GM23248 (cell line): ENCODE data around the gene TIMM10B. TPM values are rescaled to one million over a fixed set of nuclear protein-coding genes. Genes with fewer than 3 reads are reported as not detected.

Experiments used
- DNase-seq: peaks from one replicate; pipeline ENCODE4 v3.0.0-alpha.2; 2015
- H2AFZ ChIP-seq: fragments of 200-600 bp; sonication (generic); 2 replicates; pipeline ENCODE4 v1.6.1; 2016; ENCODE audit warnings: antibody characterized with exemption
- H3F3A ChIP-seq: fragments of 200-600 bp; sonication (generic); 2 replicates; pipeline ENCODE4 v1.6.1; 2016; ENCODE audit warnings: mild to moderate bottlenecking, antibody characterized with exemption, mixed run types; ENCODE audit not compliant: insufficient read depth
- H3K27ac ChIP-seq: fragments of 200-600 bp; sonication (generic); 2 replicates; pipeline ENCODE4 v1.5.1; 2016; ENCODE audit warnings: mild to moderate bottlenecking
- H3K27me3 ChIP-seq: fragments of 200-600 bp; sonication (generic); replicated peaks from 2 replicates; pipeline ENCODE4 v1.6.1; 2016; ENCODE audit warnings: mild to moderate bottlenecking; ENCODE audit not compliant: insufficient read depth
- H3K36me3 ChIP-seq: fragments of 200-600 bp; sonication (generic); 2 replicates; pipeline ENCODE4 v1.6.1; 2016; ENCODE audit warnings: low read depth, mild to moderate bottlenecking
- H3K4me1 ChIP-seq: fragments of 200-600 bp; sonication (generic); 2 replicates; pipeline ENCODE4 v1.6.1; 2016; ENCODE audit warnings: mild to moderate bottlenecking; ENCODE audit not compliant: insufficient read depth
- H3K4me2 ChIP-seq: fragments of 200-600 bp; sonication (generic); one replicate; pipeline ENCODE4 v1.6.1; 2016; ENCODE audit warnings: mild to moderate bottlenecking; ENCODE audit not compliant: unreplicated experiment
- H3K4me3 ChIP-seq: fragments of 200-600 bp; sonication (generic); 2 replicates; pipeline ENCODE4 v1.5.1; 2016; ENCODE audit warnings: mild to moderate bottlenecking
- H3K79me2 ChIP-seq: fragments of 200-600 bp; sonication (generic); 2 replicates; pipeline ENCODE4 v1.6.1; 2016; ENCODE audit warnings: mild to moderate bottlenecking; ENCODE audit not compliant: insufficient read depth
- H3K9ac ChIP-seq: fragments of 200-600 bp; sonication (generic); 2 replicates; pipeline ENCODE4 v1.6.1; 2016; ENCODE audit warnings: mild to moderate bottlenecking
- H3K9me2 ChIP-seq: fragments of 200-600 bp; sonication (generic); 2 replicates; pipeline ENCODE4 v1.6.1; 2016; ENCODE audit warnings: mixed run types, mild to moderate bottlenecking, moderate library complexity; ENCODE audit not compliant: insufficient read depth
- H3K9me3 ChIP-seq: fragments of 200-600 bp; sonication (generic); one replicate; pipeline ENCODE4 v1.6.1; 2017; ENCODE audit warnings: low read depth
- H4K20me1 ChIP-seq: fragments of 200-600 bp; sonication (generic); 2 replicates; pipeline ENCODE4 v1.6.0; 2016; ENCODE audit not compliant: insufficient read depth
- EZH2 ChIP-seq: fragments of 200-600 bp; sonication (generic); IDR thresholded peaks from 2 replicates; pipeline ENCODE4 v1.6.1; 2018; ENCODE audit warnings: antibody characterized with exemption, mild to moderate bottlenecking; ENCODE audit not compliant: insufficient read depth, poor library complexity, severe bottlenecking
- EZH2phosphoT487 ChIP-seq: fragments of 200-600 bp; sonication (generic); IDR thresholded peaks from 2 replicates; pipeline ENCODE4 v1.6.1; 2018; ENCODE audit warnings: antibody characterized with exemption, moderate library complexity, mild to moderate bottlenecking, low read depth; ENCODE audit not compliant: insufficient read depth
- WGBS, 2 experiments: methylation state at CpG; one replicate each; pipeline ENCODE4 v1.1.6; 2015 to 2017; ENCODE audit warnings: low lambda C conversion rate in 2 of 2, low coverage in 1 of 2; ENCODE audit errors: missing lambda C conversion rate in 2 of 2; 5-methylcytosine and 5-hydroxymethylcytosine counted together
- in situ Hi-C: fragments of 300-500 bp; cut with MboI; formaldehyde crosslinking; loops from 2 replicates; pipeline ENCODE4 v1.15.0; 2020
- polyA plus RNA-seq: library from polyadenylated mRNA; unstranded; fragments of >200 nt; fragmentation: Nextera tagmentation; extraction: Ambion mirVana; gene quantifications from 2 replicates; pipeline ENCODE4 v1.2.1, GENCODE V29; 2016
- total RNA-seq: library from RNA; depleted of rRNA; stranded (reverse); fragments of >200 nt; shearing (Covaris generic); gene quantifications from 2 replicates; pipeline ENCODE4 v1.2.3, GENCODE V29; 2014

TIMM10B gene
- total and polyA plus RNA-seq, 2 experiments from 2014 or later, result 35.4 to 43.8 TPM

DNA sequence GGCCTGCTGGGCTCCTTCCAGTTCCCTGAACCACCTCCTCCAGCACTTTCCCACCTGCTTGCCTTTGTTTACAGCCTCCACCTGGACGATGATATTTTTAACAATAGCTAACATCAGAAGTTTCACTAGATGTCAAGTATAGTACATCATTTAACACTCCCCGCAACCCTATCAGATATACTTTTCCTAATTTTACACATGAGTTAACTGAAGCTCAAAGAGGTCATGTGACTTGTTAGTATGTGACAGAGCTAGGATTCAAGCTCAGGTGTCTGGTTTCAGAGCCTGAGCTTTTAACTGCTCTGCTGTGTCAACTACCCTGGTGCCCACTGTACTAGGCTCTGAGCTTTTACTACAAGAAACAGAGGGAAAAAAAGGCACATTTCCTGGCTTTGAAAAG, 26.2 kb upstream of the TIMM10B start:
- Histone ChIP-seq H3K4me2 (no peak overlapping the region), H3K4me1 (peaks cover 11% of the 10 kb centered on the region), H3K36me3 (peaks cover 8% of the 10 kb centered on the region; the same call in 1 of the 2 replicates), H3K4me3 (no peak overlapping the region), H3K9me2 (no peaks in the 10 kb centered on the region), H3K9ac (no peak overlapping the region), H4K20me1 (no peaks in the 10 kb centered on the region), H3K9me3 (no peaks in the 10 kb centered on the region), H3K27ac (no peak overlapping the region), H3F3A (no peaks in the 10 kb centered on the region; the same call in 1 of the 2 replicates), H2AFZ (no peak overlapping the region), H3K79me2 (no peaks in the 10 kb centered on the region), H3K27me3 (no peaks in the 10 kb centered on the region)
- in situ Hi-C loops, result no loop called here
- TF ChIP-seq EZH2phosphoT487 (no peak), EZH2 (no peak)
- no peak for DNase-seq
- 46 to 64% methylated on average over 2 of the region's 2 CpGs for WGBS, 2 experiments

- no peaks in the 10 kb centered on the region; the same call in 1 of the 2 replicates for H3F3A ChIP-seq
- no peak overlapping the region for H3K4me3 ChIP-seq
- no peaks in the 10 kb centered on the region for H3K79me2 ChIP-seq
- in situ Hi-C loops, result no loop called here
- no peaks in the 10 kb centered on the region for H3K9me2 ChIP-seq
- no peaks in the 10 kb centered on the region for H3K9me3 ChIP-seq
- H3K9ac ChIP-seq, result no peak overlapping the region
- H3K4me1 ChIP-seq, result peaks cover 11% of the 10 kb centered on the region
- WGBS, 2 experiments, result 97% methylated on average over 48 to 56 of the region's 56 CpGs
- no peak overlapping the region for H3K27ac ChIP-seq
- H3K27me3 ChIP-seq, result no peaks in the 10 kb centered on the region
- TF ChIP-seq EZH2phosphoT487 (no peak), EZH2 (no peak)
- H3K4me2 ChIP-seq, result no peak overlapping the region
- H4K20me1 ChIP-seq, result no peaks in the 10 kb centered on the region
- no peak for DNase-seq
- no peak overlapping the region for H2AFZ ChIP-seq
- peaks cover 5% of the 10 kb centered on the region; the same call in 1 of the 2 replicates for H3K36me3 ChIP-seq
Measured at GRCh38 chr11:6456361-6457073, 24.8 kb upstream of the TIMM10B start.

- Histone ChIP-seq H3K9ac (no peak overlapping the region), H3K4me2 (no peak overlapping the region), H3F3A (no peaks in the 10 kb centered on the region; the same call in 1 of the 2 replicates), H3K79me2 (no peaks in the 10 kb centered on the region), H3K36me3 (peaks cover 5% of the 10 kb centered on the region; the same call in 1 of the 2 replicates), H3K4me1 (peaks cover 1% of the 10 kb centered on the region; the same call in 1 of the 2 replicates), H3K4me3 (no peak overlapping the region), H3K27ac (no peak overlapping the region), H4K20me1 (no peaks in the 10 kb centered on the region), H2AFZ (no peak overlapping the region), H3K9me2 (no peaks in the 10 kb centered on the region), H3K9me3 (no peaks in the 10 kb centered on the region), H3K27me3 (no peaks in the 10 kb centered on the region)
- TF ChIP-seq EZH2phosphoT487 (no peak), EZH2 (no peak)
- DNase-seq, result no peak
- WGBS, 2 experiments, result 94 to 96% methylated on average over 22 to 26 of the region's 26 CpGs
- in situ Hi-C loops, result no loop called here
Measured at GRCh38 chr11:6457581-6458320, 23.6 kb upstream of the TIMM10B start.

DNA sequence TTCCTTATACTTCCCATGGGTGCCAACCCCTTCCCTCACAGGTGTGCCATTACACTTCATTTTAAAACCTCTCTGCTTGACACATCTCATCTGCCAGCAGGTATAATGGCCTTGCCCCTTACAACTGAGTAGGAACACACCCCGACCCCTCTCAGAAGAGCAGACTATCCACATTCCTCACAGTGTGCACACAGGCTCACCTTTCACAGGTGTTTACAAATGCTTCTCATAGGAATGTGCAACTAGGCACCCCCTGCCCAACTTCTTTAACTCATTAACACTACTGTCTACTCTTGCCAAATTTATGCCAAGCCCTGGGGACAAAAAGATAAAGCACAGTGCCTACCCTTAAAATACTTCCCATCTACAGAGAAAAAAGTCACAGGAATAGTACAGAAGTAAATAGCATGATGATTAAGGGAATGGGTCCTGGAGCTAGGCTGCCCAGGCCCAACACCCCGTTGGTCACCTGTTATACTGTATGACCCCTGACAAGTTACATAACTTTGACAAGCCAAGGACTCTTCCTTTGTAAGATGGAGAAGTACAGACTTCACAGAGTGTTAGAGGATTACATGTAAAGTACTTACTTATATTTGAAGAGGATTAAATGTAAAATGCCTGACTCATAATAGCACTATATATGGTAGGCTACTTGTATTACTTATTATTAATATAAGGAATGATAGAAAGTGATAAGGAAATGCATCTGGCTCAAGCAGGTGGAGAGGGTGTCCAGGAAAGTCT, 22.8 kb upstream of the TIMM10B start:
- H3K36me3 ChIP-seq, result peaks cover 5% of the 10 kb centered on the region; the same call in 1 of the 2 replicates

More for the DNA sequence above, 22.8 kb upstream of the TIMM10B start:
- H3K79me2 ChIP-seq, result no peaks in the 10 kb centered on the region
- H3K9me3 ChIP-seq, result no peaks in the 10 kb centered on the region
- no peaks in the 10 kb centered on the region for H3F3A ChIP-seq
- no peaks in the 10 kb centered on the region for H3K4me1 ChIP-seq
- no peak overlapping the region for H3K27ac ChIP-seq
- H2AFZ ChIP-seq, result no peak overlapping the region
- no peak for TF ChIP-seq EZH2phosphoT487
- TF ChIP-seq EZH2, result no peak
- DNase-seq, result no peak
- 97 to 100% methylated on average over 2 of the region's 2 CpGs for WGBS, 2 experiments
- H3K9me2 ChIP-seq, result no peaks in the 10 kb centered on the region
- no peaks in the 10 kb centered on the region for H4K20me1 ChIP-seq
- H3K27me3 ChIP-seq, result no peaks in the 10 kb centered on the region
- no peak overlapping the region for H3K4me2 ChIP-seq
- in situ Hi-C loops, result no loop called here
- H3K4me3 ChIP-seq, result no peak overlapping the region
- H3K9ac ChIP-seq, result no peak overlapping the region
